Measurements from ENCODE around the gene KANK4. TPM values are rescaled to one million over a fixed set of nuclear protein-coding genes. Genes with fewer than 3 reads are reported as not detected.

The KANK4 gene
- total and polyA plus RNA-seq, 2 of the 8 experiments (the other 6 are each of a cell fraction or from before 2014, with no cell fraction given), result 0.22 to 0.26 TPM

GRCh38 chr1:62333441-62333840 is 14.2 kb upstream of the KANK4 start:
- DNase-seq (ENCODE audit: low read depth in 1 of 2, low spot score in 2 of 2) (no peak), FAIRE-seq (no peak)
- 95% methylated on average over 7 of the region's 7 CpGs; no CpG with 5 or more reads in 1 of the 2 experiments for WGBS, 2 experiments (ENCODE audit: extremely low coverage in 1 of 2, insufficient coverage in 1 of 2, insufficient read length in 1 of 2, insufficient replicate concordance in 2 of 2, low coverage in 1 of 2, low lambda C conversion rate in 2 of 2, missing lambda C conversion rate in 1 of 2)
- no peak overlapping the region for H3K27ac ChIP-seq (ENCODE audit: low read depth, low read length)
- H3K14ac ChIP-seq (ENCODE audit: insufficient read length), result no peak overlapping the region
- no peak overlapping the region for H2AFZ ChIP-seq (ENCODE audit: low read length)
- H3K36me3 ChIP-seq (ENCODE audit: control insufficient read depth in 2 of 4, insufficient read depth in 4 of 4, low read length in 3 of 4), result no peaks in the 10 kb centered on the region
- no peak overlapping the region for H3K18ac ChIP-seq (ENCODE audit: extremely low read depth, low read length)
- no peak overlapping the region for H2AK5ac ChIP-seq (ENCODE audit: low read depth, low read length)
- no peaks in the 10 kb centered on the region for H3K79me2 ChIP-seq (ENCODE audit: control insufficient read depth in 1 of 2, insufficient read depth in 2 of 2, low read length in 2 of 2)
- no peak overlapping the region for H4K91ac ChIP-seq (replicated peaks; ENCODE audit: insufficient read length, low read length)
- H3K4me1 ChIP-seq (replicated peaks in 1 of 4; ENCODE audit: control insufficient read depth in 3 of 4, insufficient read depth in 4 of 4, low read length in 3 of 4), result peaks cover 0 to 16% (median 6%) of the 10 kb centered on the region in 4 experiments; a peak in 6 of 7 replicates
- no peak overlapping the region for H3K4me2 ChIP-seq (ENCODE audit: insufficient read depth in 1 of 2, low read depth in 2 of 2, low read length in 2 of 2)
- ChIA-PET POLR2A (ENCODE audit: partially characterized antibody) (interaction anchor here (1.0 kb wide), 1 partner anchor 127 kb away, joined by 3 read pairs; no protein-coding TSS in a partner anchor), CTCF (ENCODE audit: partially characterized antibody) (interaction anchor here (1.2 to 2.8 kb wide), 3 partner anchors 11 to 65 kb away, joined by 4 to 19 read pairs (median 6); partner anchors contain the start of gene KANK4)
- H4K20me1 ChIP-seq (replicated peaks in 1 of 2; ENCODE audit: control insufficient read depth in 1 of 2, insufficient read depth in 2 of 2, low read length in 2 of 2), result no peaks in the 10 kb centered on the region
- no peak overlapping the region for H4K8ac ChIP-seq (ENCODE audit: extremely low read depth, insufficient read depth, low read length)
- no peaks in the 10 kb centered on the region for H3K23me2 ChIP-seq (ENCODE audit: low read depth, low read length)
- H3K4ac ChIP-seq (replicated peaks; ENCODE audit: insufficient read length, low read depth, low read length), result no peak overlapping the region
- H2BK120ac ChIP-seq (replicated peaks; ENCODE audit: low read depth, low read length), result no peak overlapping the region
- no peak overlapping the region for H3K56ac ChIP-seq (replicated peaks; ENCODE audit: insufficient read length, low read depth, low read length)
- H3K9ac ChIP-seq (replicated peaks in 1 of 4; ENCODE audit: extremely low read depth in 1 of 4, low read depth in 3 of 4, low read length in 3 of 4), result no peak overlapping the region
- H3K9me3 ChIP-seq (ENCODE audit: insufficient read depth in 2 of 2, low read depth in 1 of 2, low read length in 1 of 2), result no peaks in the 10 kb centered on the region
- no peak overlapping the region for H3K4me3 ChIP-seq (ENCODE audit: extremely low read depth in 1 of 4, insufficient read depth in 2 of 4, low read depth in 3 of 4, low read length in 4 of 4)
- H2BK5ac ChIP-seq (ENCODE audit: low read depth, low read length), result no peak overlapping the region
- H4K5ac ChIP-seq (ENCODE audit: insufficient read length, low read depth, low read length), result no peak overlapping the region
- no peak overlapping the region for H2BK20ac ChIP-seq (ENCODE audit: low read length)
- no peak overlapping the region for H2BK15ac ChIP-seq (ENCODE audit: low read length)
- no peak overlapping the region for H3K23ac ChIP-seq (ENCODE audit: insufficient read length)
- no peaks in the 10 kb centered on the region for H3K79me1 ChIP-seq (ENCODE audit: low read depth, low read length)
- no peaks in the 10 kb centered on the region for H3K27me3 ChIP-seq (replicated peaks in 1 of 4; ENCODE audit: control insufficient read depth in 3 of 4, extremely low read depth in 1 of 4, insufficient read depth in 3 of 4, low read length in 3 of 4)
- H2BK12ac ChIP-seq (ENCODE audit: low read depth, low read length), result no peak overlapping the region
- TF ChIP-seq BACH1 (IDR thresholded peaks at IDR 0.05; ENCODE audit: low read length) (no peak), SIN3A (conservative IDR thresholded peaks at IDR 0.05 in 1 of 2, IDR thresholded peaks at IDR 0.05 in 1 of 2; ENCODE audit: low read depth in 1 of 2, low read length in 2 of 2) (no peak), RFX5 (IDR thresholded peaks at IDR 0.05; ENCODE audit: borderline replicate concordance, low read depth, low read length) (no peak), BCL11A (IDR thresholded peaks at IDR 0.05; ENCODE audit: low read depth in 2 of 2, low read length in 2 of 2) (no peak), JUND (IDR thresholded peaks at IDR 0.05; ENCODE audit: low read length) (no peak), CTBP2 (IDR thresholded peaks at IDR 0.05; ENCODE audit: borderline replicate concordance, insufficient read depth, insufficient read length, low read length) (no peak), RAD21 (IDR thresholded peaks at IDR 0.05 in 1 of 2, conservative IDR thresholded peaks at IDR 0.05 in 1 of 2; ENCODE audit: low read depth in 2 of 2, low read length in 2 of 2) (no peak), TAF7 (optimal IDR thresholded peaks at IDR 0.05; ENCODE audit: borderline replicate concordance, low read depth, low read length) (no peak)
- TF ChIP-seq, protein P1, sequence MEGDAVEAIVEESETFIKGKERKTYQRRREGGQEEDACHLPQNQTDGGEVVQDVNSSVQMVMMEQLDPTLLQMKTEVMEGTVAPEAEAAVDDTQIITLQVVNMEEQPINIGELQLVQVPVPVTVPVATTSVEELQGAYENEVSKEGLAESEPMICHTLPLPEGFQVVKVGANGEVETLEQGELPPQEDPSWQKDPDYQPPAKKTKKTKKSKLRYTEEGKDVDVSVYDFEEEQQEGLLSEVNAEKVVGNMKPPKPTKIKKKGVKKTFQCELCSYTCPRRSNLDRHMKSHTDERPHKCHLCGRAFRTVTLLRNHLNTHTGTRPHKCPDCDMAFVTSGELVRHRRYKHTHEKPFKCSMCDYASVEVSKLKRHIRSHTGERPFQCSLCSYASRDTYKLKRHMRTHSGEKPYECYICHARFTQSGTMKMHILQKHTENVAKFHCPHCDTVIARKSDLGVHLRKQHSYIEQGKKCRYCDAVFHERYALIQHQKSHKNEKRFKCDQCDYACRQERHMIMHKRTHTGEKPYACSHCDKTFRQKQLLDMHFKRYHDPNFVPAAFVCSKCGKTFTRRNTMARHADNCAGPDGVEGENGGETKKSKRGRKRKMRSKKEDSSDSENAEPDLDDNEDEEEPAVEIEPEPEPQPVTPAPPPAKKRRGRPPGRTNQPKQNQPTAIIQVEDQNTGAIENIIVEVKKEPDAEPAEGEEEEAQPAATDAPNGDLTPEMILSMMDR (IDR thresholded peaks at IDR 0.05; ENCODE audit: control extremely low read depth in 1 of 3, insufficient read depth in 1 of 3, low read depth in 1 of 3, low read length in 3 of 3), result no peak

Data from H1 (cell line).